Prostate gland (tissue), 2 donors: ENCODE results near the gene KRTAP10-9. TPM values are rescaled to one million over a fixed set of nuclear protein-coding genes. Genes with fewer than 3 reads are reported as not detected.

ENCODE experiments used
- DNase-seq: peaks from one replicate; pipeline ENCODE4 v3.0.0-alpha.2; 2019; ENCODE audit warnings: low spot score
- H3K27ac ChIP-seq, 2 donors: fragments of 200-600 bp; sonication (generic); 2 replicates each; pipeline ENCODE4 v1.5.1; 2017 to 2019
- H3K27me3 ChIP-seq: fragments of 200-600 bp; sonication (generic); replicated peaks from 2 replicates; pipeline ENCODE4 v1.5.1; 2019; ENCODE audit not compliant: insufficient read depth
- H3K36me3 ChIP-seq, 2 donors: fragments of 200-600 bp; sonication (generic); 1 replicate in 1 of 2; 2 replicates in 1 of 2; pipeline versions ENCODE4 v1.5.1 to v1.8.1; 2017 to 2019
- H3K4me1 ChIP-seq: fragments of 200-600 bp; sonication (generic); replicated peaks from 2 replicates; pipeline ENCODE4 v1.5.1; 2019
- H3K4me3 ChIP-seq, 2 donors: fragments of 200-600 bp; sonication (generic); 2 replicates each; pipeline ENCODE4 v1.5.1; 2017 to 2019
- H3K9me3 ChIP-seq: fragments of 200-600 bp; sonication (generic); 2 replicates; pipeline ENCODE4 v1.5.1; 2017
- POLR2A ChIP-seq: fragments of 450-650 bp; IDR thresholded peaks from one replicate; pipeline ENCODE4 v1.6.1; 2016; ENCODE audit warnings: antibody characterized with exemption, mild to moderate bottlenecking
- POLR2AphosphoS5 ChIP-seq: sonication (generic); formaldehyde crosslinking; IDR thresholded peaks from one replicate; pipeline ENCODE4 v1.6.1; 2017; ENCODE audit warnings: antibody characterized with exemption
- WGBS: methylation state at CpG from one replicate; pipeline ENCODE4 v1.1.5; 2018; 5-methylcytosine and 5-hydroxymethylcytosine counted together
- intact Hi-C: fragments of 100-400 bp; cut with DNase I; formaldehyde crosslinking; loops from one replicate; pipeline ENCODE4 v1.14.2; 2022
- total RNA-seq, 2 donors: library from RNA; depleted of rRNA; stranded (reverse); fragments of >200 nt; gene quantifications; one replicate each; pipeline ENCODE4 v1.1.0, GENCODE V29; 2016
- TF ChIP-seq, protein P1 (sequence below), 4 experiments: fragments of 200-600 bp in 2 of 4; fragments of 450-650 bp in 2 of 4; sonication (generic) in 2 of 4; IDR thresholded peaks; 1 replicate in 3 of 4; 2 replicates in 1 of 4; pipeline ENCODE4 v1.5.1; 2016 to 2019; ENCODE audit warnings: antibody characterized with exemption in 4 of 4, mild to moderate bottlenecking in 2 of 4, moderate library complexity in 2 of 4

Gene KRTAP10-9
- total RNA-seq, 2 donors from 2014 or later = not detected

- no peak for TF ChIP-seq POLR2A
- no peak for TF ChIP-seq POLR2AphosphoS5
- TF ChIP-seq, protein P1, sequence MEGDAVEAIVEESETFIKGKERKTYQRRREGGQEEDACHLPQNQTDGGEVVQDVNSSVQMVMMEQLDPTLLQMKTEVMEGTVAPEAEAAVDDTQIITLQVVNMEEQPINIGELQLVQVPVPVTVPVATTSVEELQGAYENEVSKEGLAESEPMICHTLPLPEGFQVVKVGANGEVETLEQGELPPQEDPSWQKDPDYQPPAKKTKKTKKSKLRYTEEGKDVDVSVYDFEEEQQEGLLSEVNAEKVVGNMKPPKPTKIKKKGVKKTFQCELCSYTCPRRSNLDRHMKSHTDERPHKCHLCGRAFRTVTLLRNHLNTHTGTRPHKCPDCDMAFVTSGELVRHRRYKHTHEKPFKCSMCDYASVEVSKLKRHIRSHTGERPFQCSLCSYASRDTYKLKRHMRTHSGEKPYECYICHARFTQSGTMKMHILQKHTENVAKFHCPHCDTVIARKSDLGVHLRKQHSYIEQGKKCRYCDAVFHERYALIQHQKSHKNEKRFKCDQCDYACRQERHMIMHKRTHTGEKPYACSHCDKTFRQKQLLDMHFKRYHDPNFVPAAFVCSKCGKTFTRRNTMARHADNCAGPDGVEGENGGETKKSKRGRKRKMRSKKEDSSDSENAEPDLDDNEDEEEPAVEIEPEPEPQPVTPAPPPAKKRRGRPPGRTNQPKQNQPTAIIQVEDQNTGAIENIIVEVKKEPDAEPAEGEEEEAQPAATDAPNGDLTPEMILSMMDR (IDR thresholded peaks at IDR 0.05) = no peak
- no peaks in the 10 kb centered on the region for H3K9me3 ChIP-seq
- intact Hi-C loops = no loop called here
- no peak for DNase-seq
- H3K27me3 ChIP-seq = no peaks in the 10 kb centered on the region
- WGBS = 88% methylated on average over 20 of the region's 20 CpGs
- no peak overlapping the region for H3K4me3 ChIP-seq
- H3K36me3 ChIP-seq = no peaks in the 10 kb centered on the region
- no peak overlapping the region for H3K27ac ChIP-seq
- H3K4me1 ChIP-seq = no peaks in the 10 kb centered on the region
Measured at GRCh38 chr21:44650265-44650972, 23.5 kb downstream of the KRTAP10-9 start.

- Histone ChIP-seq H3K4me1 (no peaks in the 10 kb centered on the region), H3K36me3 (no peaks in the 10 kb centered on the region), H3K4me3 (no peak overlapping the region), H3K9me3 (no peaks in the 10 kb centered on the region), H3K27ac (no peak overlapping the region), H3K27me3 (no peaks in the 10 kb centered on the region)
- intact Hi-C loops = no loop called here
- 91% methylated on average over 12 of the region's 12 CpGs for WGBS
- TF ChIP-seq POLR2AphosphoS5 = no peak
- TF ChIP-seq, protein P1 (IDR thresholded peaks at IDR 0.05) = no peak
- no peak for TF ChIP-seq POLR2A
- no peak for DNase-seq
Measured at GRCh38 chr21:44650973-44651675, 24.2 kb downstream of the KRTAP10-9 start.

GRCh38 chr21:44653123-44653522, 26.2 kb downstream of the KRTAP10-9 start:
- WGBS = 65% methylated on average over 14 of the region's 14 CpGs
- no peaks in the 10 kb centered on the region for H3K4me1 ChIP-seq
- no peak for TF ChIP-seq POLR2A
- TF ChIP-seq, protein P1 (IDR thresholded peaks at IDR 0.05) = no peak
- TF ChIP-seq POLR2AphosphoS5 = no peak
- no peaks in the 10 kb centered on the region for H3K27me3 ChIP-seq
- no peaks in the 10 kb centered on the region for H3K36me3 ChIP-seq
- DNase-seq = no peak
- intact Hi-C loops = no loop called here
- no peaks in the 10 kb centered on the region for H3K9me3 ChIP-seq
- H3K27ac ChIP-seq = no peak overlapping the region
- H3K4me3 ChIP-seq = no peak overlapping the region

GRCh38 chr21:44653656-44654575, 27.0 kb downstream of the KRTAP10-9 start:
- intact Hi-C loops = no loop called here
- Histone ChIP-seq H3K27me3 (no peaks in the 10 kb centered on the region), H3K36me3 (no peaks in the 10 kb centered on the region), H3K4me1 (no peaks in the 10 kb centered on the region), H3K27ac (no peak overlapping the region), H3K4me3 (no peak overlapping the region), H3K9me3 (no peaks in the 10 kb centered on the region)
- WGBS = 78% methylated on average over 17 of the region's 17 CpGs
- no peak for TF ChIP-seq POLR2A
- no peak for TF ChIP-seq POLR2AphosphoS5
- TF ChIP-seq, protein P1 (IDR thresholded peaks at IDR 0.05) = no peak
- no peak for DNase-seq
